ENCODE data around the gene MEF2B.
"Not testable (repeated sequence)": the region's sequence is repeated elsewhere in the genome, so short reads cannot be mapped to it uniquely, and the experiment has no call there.

Gene MEF2B

GRCh38 chr19:19123386-19123785, 46.7 kb downstream of the MEF2B start:
- DNase-seq, result no peak

GRCh38 chr19:19122902-19123301, 47.2 kb downstream of the MEF2B start:
- no peak for DNase-seq

- DNase-seq, result no peak
These were observed 48.7 kb downstream of the MEF2B start for GRCh38 chr19:19121371-19121770.

- DNase-seq, result peak; percentile 91
These were observed 49.5 kb downstream of the MEF2B start for GRCh38 chr19:19120308-19121231.

DNA sequence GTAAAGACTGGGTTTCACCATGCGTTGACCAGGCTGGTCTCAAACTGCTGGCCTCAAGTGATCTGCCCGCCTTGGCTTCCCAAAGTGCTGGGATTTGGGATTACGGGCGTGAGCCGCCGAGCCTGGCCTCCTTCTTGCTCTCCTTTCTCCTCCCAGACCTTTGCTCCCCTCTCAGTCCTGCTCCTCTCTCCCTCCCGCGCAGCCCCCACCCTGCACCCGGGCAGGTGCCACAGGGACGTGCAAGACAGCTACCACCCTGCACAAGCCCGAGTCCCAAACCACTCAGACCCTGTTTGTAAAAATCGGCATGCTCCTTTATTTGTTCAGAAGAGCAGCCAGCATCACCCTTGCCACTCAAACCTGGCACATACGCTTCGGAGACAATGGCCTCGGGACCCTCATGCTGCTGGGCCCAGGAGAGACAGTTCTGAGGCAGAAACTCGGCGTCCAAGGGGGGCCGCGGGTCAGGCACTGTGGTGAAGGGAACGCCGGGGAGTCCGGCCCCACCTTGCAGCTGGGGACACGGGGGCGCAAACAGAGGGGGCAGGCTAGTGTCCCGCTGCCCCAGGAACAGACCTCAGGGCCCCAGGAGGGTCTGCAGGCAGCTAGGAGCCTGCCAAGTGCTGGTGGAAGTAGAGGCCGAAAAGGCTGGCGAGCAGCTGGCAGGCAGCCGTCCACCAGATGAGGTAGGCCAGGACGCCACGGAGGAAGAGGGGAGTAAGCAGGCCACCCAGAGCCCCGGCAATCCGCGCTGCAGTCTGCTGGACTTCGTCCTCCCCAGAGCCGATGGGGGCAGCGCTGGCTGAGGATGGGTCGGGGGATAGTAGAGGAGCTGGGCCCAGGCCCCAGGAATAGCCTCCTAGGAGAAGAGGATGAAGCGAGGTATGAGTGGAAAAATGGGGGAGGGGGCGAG, 50.5 kb downstream of the MEF2B start:
- DNase-seq, result no peak

DNA sequence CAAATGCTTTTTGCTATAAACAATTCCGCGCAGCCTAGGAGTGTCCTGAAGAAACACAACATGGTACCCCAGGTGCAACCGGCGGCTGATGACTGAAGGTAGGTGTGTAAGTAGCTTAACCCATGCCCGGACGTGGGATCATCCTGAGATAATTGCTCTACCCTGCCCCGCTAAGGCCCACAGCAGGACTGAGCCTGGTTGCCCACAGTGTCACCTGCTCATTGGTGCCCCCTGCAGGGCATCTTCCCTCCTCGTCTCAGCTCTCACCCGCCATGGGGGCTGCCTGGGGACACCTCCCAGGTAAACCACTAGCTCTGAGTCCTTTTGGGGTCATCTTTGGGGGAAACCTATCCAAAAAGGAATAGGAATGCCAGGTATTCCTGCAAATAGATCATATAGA, 54.1 kb downstream of the MEF2B start:
- DNase-seq, result no peak

DNA sequence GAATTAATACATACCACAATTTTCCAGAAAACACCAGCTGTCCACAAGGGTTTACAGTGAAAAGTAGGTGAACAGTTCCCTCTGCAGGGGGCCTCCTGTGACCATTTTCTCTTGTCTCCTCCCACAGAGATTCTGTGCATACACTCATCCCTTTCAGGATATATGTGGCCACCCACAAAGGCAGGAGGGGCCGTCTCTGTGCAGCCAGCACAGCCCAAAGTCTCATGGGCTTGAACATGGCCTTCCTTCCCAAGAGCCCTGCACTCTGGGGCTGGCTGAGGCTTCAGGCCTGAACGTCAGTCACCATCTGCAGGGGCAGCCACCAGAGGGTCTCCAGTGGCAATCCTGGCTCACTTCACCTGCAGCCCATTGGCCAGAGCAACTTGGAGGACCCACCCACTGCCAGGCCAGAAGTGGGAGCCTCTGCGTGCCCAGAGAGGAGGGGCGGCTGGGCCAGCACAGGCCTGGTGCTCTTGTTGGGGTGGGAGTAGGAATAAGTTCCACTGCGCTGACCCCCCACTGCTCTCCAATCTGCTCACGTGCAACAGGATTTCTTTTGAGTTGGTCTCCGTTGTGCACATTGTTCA, 56.9 kb downstream of the MEF2B start:
- DNase-seq, result peak; percentile 61

DNA sequence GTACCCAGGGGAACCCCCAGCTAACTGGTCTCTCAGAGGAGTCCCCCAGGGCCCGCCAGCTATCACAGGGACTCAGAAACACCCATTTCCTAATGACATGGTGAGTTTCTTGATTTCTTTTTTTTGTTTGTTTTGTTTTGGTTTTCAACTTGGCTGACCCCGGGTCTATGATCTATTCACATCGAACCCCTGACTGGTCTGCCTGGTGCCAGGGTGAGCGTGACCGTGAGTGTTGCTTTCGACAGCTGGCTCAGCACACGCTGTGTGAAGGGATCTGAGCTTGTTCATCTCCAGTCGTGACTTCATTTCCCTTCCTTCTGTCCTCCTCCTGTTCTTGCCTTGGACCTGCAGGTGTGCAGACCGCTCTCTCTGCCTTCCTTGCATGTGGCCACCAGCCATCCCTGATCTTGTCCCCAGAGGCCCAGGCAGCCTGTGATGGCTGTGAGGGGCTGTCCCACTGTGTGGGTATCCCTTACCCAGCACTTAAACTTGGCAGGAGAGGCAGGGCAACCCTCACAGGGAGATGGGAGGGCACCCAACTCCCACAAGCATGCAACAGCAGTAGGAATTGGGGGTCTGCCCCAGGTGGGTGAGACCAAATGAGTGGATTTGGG, 58.0 kb downstream of the MEF2B start:
- no peak for DNase-seq

GRCh38 chr19:19111136-19111835, 58.8 kb downstream of the MEF2B start:
- DNase-seq, result no peak

DNA sequence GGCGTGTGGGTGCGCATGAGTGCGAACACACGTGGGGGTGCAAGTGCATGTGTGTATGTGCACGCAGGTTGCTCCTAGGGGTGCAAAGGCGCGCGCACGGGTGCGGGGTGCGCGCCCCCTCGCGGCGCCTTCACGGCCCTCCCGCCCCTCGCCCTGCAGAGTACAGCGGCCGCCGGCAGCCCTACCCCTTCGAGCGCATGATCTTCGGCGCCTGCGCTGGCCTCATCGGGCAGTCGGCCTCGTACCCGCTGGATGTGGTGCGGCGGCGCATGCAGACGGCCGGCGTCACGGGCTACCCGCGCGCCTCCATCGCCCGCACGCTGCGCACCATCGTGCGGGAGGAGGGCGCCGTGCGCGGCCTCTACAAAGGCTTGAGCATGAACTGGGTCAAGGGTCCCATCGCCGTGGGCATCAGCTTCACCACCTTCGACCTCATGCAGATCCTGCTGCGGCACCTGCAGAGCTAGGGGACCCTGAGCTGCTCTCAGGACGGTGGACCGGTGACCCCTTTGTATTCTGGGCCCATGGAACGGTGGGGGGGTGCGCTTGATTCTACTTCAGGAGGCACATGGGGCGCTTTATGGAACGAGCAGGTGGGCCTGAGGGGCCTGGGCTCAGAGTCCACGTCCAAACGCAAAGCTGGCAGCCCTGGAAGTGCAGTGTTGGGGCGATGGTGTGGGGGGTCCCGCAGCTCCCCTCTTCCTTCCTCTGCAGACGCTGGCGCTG, 59.5 kb downstream of the MEF2B start:
- peak; percentile 12 for DNase-seq

- no peak for DNase-seq
These were observed 60.5 kb downstream of the MEF2B start for GRCh38 chr19:19109601-19110000.

GRCh38 chr19:19107654-19108053, 62.4 kb downstream of the MEF2B start:
- no peak for DNase-seq

GRCh38 chr19:19106938-19107337, 63.1 kb downstream of the MEF2B start:
- DNase-seq, result not testable (repeated sequence)

DNA sequence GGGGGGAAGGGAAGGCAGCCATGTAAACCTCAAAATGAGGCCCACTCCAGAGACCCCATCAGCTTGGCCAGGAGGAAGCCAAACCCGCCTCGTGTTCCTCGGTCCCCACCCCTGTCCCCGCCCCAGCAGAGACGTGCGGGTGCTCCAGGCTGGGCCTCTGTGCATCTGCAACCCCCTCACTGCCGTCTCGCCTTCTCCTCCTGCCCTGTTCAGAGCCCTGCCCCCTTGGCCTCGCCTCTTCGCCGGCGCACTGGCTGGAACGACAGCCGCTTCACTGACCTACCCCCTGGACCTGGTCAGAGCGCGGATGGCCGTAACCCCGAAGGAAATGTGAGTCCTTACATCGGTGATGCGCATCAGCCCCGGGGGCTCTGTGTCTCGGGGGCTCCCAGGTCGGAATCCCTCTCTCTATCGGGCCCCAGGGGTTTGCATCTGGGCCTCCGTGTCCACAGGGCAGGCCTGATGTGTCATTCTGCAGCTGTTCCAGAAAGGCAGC, 64.0 kb downstream of the MEF2B start:
- peak; percentile 21 for DNase-seq

- DNase-seq, result peak; percentile 69
These were observed 64.6 kb downstream of the MEF2B start for GRCh38 chr19:19105365-19106055.

DNA sequence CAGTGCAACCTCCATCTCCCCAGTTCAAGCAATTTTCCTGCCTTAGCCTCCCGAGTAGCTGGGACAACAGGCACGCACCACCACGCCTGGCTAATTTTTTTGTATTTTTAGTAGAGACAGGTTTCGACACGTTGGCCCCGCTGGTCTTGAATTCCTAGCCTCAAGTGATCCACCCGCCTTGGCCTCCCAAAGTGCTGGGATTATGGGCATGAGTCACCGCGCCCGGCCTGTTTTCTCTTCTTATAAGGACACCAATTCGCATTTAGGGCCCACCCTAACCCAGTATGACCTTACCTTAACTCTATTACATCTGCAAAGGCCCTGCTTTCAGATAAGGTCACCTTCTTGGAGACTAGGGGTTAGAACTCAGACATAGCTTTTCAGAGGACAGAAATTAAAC, 66.9 kb downstream of the MEF2B start:
- no peak for DNase-seq

DNA sequence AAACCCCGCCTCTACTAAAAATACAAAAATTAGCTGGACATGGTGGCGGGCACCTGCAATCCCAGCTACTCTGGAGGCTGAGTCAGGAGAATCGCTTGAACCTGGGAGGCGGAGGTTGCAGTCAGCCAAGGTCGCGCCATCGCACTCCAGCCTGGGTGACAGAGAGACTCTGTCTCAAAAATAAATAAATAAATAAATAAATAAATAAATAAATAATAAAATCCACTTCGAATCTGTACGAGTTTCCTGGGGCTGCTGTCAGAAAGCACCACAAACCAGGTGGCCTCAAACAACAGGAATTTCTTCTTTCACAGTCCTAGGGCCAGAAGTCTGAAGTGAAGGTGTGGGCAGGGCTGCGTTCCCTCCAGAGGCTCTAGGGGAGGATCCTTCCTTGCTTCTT, 67.5 kb downstream of the MEF2B start:
- DNase-seq, result not testable (repeated sequence)

DNA sequence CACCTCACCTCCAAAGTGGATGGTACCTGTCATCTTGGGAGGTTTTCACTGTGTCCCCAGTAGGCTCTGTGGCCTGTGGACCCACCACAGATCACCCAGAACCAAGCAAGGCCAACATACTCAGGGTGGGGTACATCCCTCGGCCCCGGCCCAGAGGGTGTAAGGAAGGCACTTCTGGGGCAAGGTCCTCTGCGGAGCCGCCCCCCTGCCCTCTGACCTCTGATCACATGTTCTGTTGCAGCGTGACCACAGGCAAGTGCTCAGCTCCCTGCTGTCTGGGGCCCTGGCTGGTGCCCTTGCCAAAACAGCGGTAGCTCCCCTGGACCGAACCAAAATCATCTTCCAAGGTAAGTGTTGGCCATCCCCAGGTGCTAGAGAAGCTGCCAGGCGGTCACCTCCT, 68.5 kb downstream of the MEF2B start:
- DNase-seq, result no peak

GRCh38 chr19:19098703-19099632, 71.1 kb downstream of the MEF2B start:
- no peak for DNase-seq
